Common myeloid progenitor, CD34-positive (primary cell): ENCODE data around the gene GALNT9.

ENCODE experiments used
- CTCF ChIA-PET: fragments of 350-600 bp; sonication (Branson Sonifier 250); formaldehyde crosslinking; loops from one replicate; lab custom pipeline; 2021; ENCODE audit warnings: antibody characterized with exemption; lab: Charles Lee
- POLR2A ChIA-PET: fragments of 350-600 bp; sonication (Branson Sonifier 250); formaldehyde crosslinking; loops from one replicate; lab custom pipeline; 2021; ENCODE audit warnings: antibody characterized with exemption; lab: Charles Lee
- DNase-seq, 3 donors: peaks; one replicate each; pipeline versions ENCODE4 v3.0.0 to v3.0.0-alpha.2; 2013
- H3K27ac ChIP-seq, 2 experiments: 1 replicate in 1 of 2; 2 replicates in 1 of 2; pipeline ENCODE4 v1.7.0; 2013; ENCODE audit warnings: inconsistent platforms in 2 of 2, low read length in 2 of 2, mild to moderate bottlenecking in 2 of 2, low read depth in 1 of 2, moderate library complexity in 1 of 2; ENCODE audit not compliant: severe bottlenecking in 2 of 2, insufficient read depth in 1 of 2, poor library complexity in 1 of 2
- H3K27me3 ChIP-seq, 5 experiments: replicated peaks in 2 of 5; 1 replicate in 3 of 5; 2 replicates in 2 of 5; pipeline versions ENCODE4 v1.6.1 to v1.7.0; 2013; ENCODE audit warnings: low read length in 4 of 5, mild to moderate bottlenecking in 2 of 5, moderate library complexity in 2 of 5, inconsistent platforms in 1 of 5; ENCODE audit not compliant: insufficient read depth in 5 of 5, control insufficient read depth in 4 of 5
- H3K36me3 ChIP-seq, 4 experiments: 1 replicate in 2 of 4; 2 replicates in 2 of 4; pipeline versions ENCODE4 v1.6.1 to v1.7.0; 2013; ENCODE audit warnings: low read length in 3 of 4, control low read depth in 1 of 4, mild to moderate bottlenecking in 1 of 4; ENCODE audit not compliant: control insufficient read depth in 4 of 4, insufficient read depth in 4 of 4
- H3K4me1 ChIP-seq, 4 experiments: 1 replicate in 3 of 4; 2 replicates in 1 of 4; pipeline versions ENCODE4 v1.6.1 to v1.7.1; 2013; ENCODE audit warnings: low read length in 3 of 4, mild to moderate bottlenecking in 3 of 4, control low read depth in 1 of 4, inconsistent platforms in 1 of 4, moderate library complexity in 1 of 4; ENCODE audit not compliant: control insufficient read depth in 4 of 4, insufficient read depth in 4 of 4; ENCODE audit errors: control extremely low read depth in 1 of 4
- H3K4me3 ChIP-seq, 7 experiments: 1 replicate in 4 of 7; 2 replicates in 3 of 7; pipeline versions ENCODE4 v1.5.1 to v1.7.0; 2013; ENCODE audit warnings: mild to moderate bottlenecking in 7 of 7, low read length in 6 of 7, moderate library complexity in 6 of 7, inconsistent platforms in 2 of 7, low read depth in 2 of 7, control low read depth in 1 of 7; ENCODE audit not compliant: insufficient read depth in 4 of 7, control insufficient read depth in 1 of 7; ENCODE audit errors: extremely low read depth in 1 of 7
- H3K9me3 ChIP-seq, 5 experiments: 1 replicate in 4 of 5; 2 replicates in 1 of 5; pipeline versions ENCODE4 v1.6.1 to v1.7.1; 2013; ENCODE audit warnings: low read length in 4 of 5, mild to moderate bottlenecking in 2 of 5, inconsistent platforms in 1 of 5, low read depth in 1 of 5, moderate library complexity in 1 of 5; ENCODE audit not compliant: control insufficient read depth in 4 of 5, insufficient read depth in 2 of 5; ENCODE audit errors: control extremely low read depth in 1 of 5
- WGBS: methylation state at CpG from one replicate; pipeline ENCODE4 v1.1.5; 2013; ENCODE audit not compliant: insufficient coverage; 5-methylcytosine and 5-hydroxymethylcytosine counted together

The GALNT9 gene

GRCh38 chr12:132343294-132344004, 14.1 kb upstream of the GALNT9 start:
- CTCF ChIA-PET = interaction anchor here (1.2 kb wide), 1 partner anchor 12 kb away, joined by 6 read pairs; no protein-coding TSS in a partner anchor
- Histone ChIP-seq H3K27ac (no peak overlapping the region), H3K9me3 (no peaks in the 10 kb centered on the region), H3K4me1 (peaks cover 0 to 18% (median 9%) of the 10 kb centered on the region in 4 experiments), H3K27me3 (peaks cover 0 to 45% (median 6%) of the 10 kb centered on the region in 5 experiments), H3K4me3 (no peak overlapping the region), H3K36me3 (no peaks in the 10 kb centered on the region)
- WGBS = 41% methylated on average over 12 of the region's 23 CpGs
- no peak for DNase-seq
- POLR2A ChIA-PET = no interaction called here

GRCh38 chr12:132342251-132343227, 13.2 kb upstream of the GALNT9 start:
- peaks cover 0 to 46% (median 6%) of the 10 kb centered on the region in 5 experiments for H3K27me3 ChIP-seq
- H3K27ac ChIP-seq = no peak overlapping the region
- peaks cover 0 to 18% (median 9%) of the 10 kb centered on the region in 4 experiments for H3K4me1 ChIP-seq
- CTCF ChIA-PET = interaction anchor here (0.8 to 1.2 kb wide), 4 partner anchors 8 to 37 kb away, joined by 3 to 6 read pairs (median 5); partner anchors contain the start of gene GALNT9
- H3K4me3 ChIP-seq = peak overlapping the region in 2 of 7 experiments; percentile 23 to 35
- WGBS = 48% methylated on average over 20 of the region's 24 CpGs
- POLR2A ChIA-PET = interaction anchor here (0.6 kb wide), 1 partner anchor 59 kb away, joined by 3 read pairs; no protein-coding TSS in a partner anchor
- no peaks in the 10 kb centered on the region for H3K9me3 ChIP-seq
- peak in 2 of 3 donors; percentile 58 to 66 for DNase-seq
- no peaks in the 10 kb centered on the region for H3K36me3 ChIP-seq

- no peak overlapping the region for H3K27ac ChIP-seq
- CTCF ChIA-PET = interaction anchor here (0.7 to 1.2 kb wide), 6 partner anchors 9 to 190 kb away, joined by 3 to 5 read pairs (median 4); partner anchors contain the start of gene GALNT9
- no peaks in the 10 kb centered on the region for H3K9me3 ChIP-seq
- WGBS = 82% methylated on average over 40 of the region's 40 CpGs
- no peak overlapping the region for H3K4me3 ChIP-seq
- H3K36me3 ChIP-seq = no peaks in the 10 kb centered on the region
- peaks cover 0 to 18% (median 9%) of the 10 kb centered on the region in 4 experiments for H3K4me1 ChIP-seq
- peak in 2 of 3 donors; percentile 34 to 50 for DNase-seq
- POLR2A ChIA-PET = interaction anchor here (0.6 kb wide), 1 partner anchor 57 kb away, joined by 3 read pairs; no protein-coding TSS in a partner anchor
- peaks cover 0 to 50% (median 6%) of the 10 kb centered on the region in 5 experiments for H3K27me3 ChIP-seq
Measured at GRCh38 chr12:132341318-132342050, 12.1 kb upstream of the GALNT9 start.

GRCh38 chr12:132340266-132341035, 11.1 kb upstream of the GALNT9 start:
- WGBS = 95% methylated on average over 43 of the region's 43 CpGs
- no peak overlapping the region for H3K4me3 ChIP-seq
- H3K36me3 ChIP-seq = no peaks in the 10 kb centered on the region
- H3K27me3 ChIP-seq = peaks cover 0 to 48% (median 8%) of the 10 kb centered on the region in 5 experiments
- H3K4me1 ChIP-seq = peaks cover 0 to 18% (median 9%) of the 10 kb centered on the region in 4 experiments
- H3K27ac ChIP-seq = no peak overlapping the region
- ChIA-PET POLR2A (no interaction called here), CTCF (interaction anchor here (1.0 kb wide), 2 partner anchors 11 to 13 kb away, joined by 4 read pairs; partner anchors contain the start of gene GALNT9)
- H3K9me3 ChIP-seq = no peaks in the 10 kb centered on the region
- no peak for DNase-seq

- CTCF ChIA-PET = no interaction called here
- WGBS = 86% methylated on average over 16 of the region's 17 CpGs
- Histone ChIP-seq H3K36me3 (no peaks in the 10 kb centered on the region), H3K27ac (no peak overlapping the region), H3K4me3 (no peak overlapping the region), H3K27me3 (peaks cover 0 to 42% (median 8%) of the 10 kb centered on the region in 5 experiments), H3K4me1 (peaks cover 0 to 18% (median 9%) of the 10 kb centered on the region in 4 experiments), H3K9me3 (no peaks in the 10 kb centered on the region)
- POLR2A ChIA-PET = no interaction called here
- no peak for DNase-seq
Measured at GRCh38 chr12:132339856-132340255, 10.5 kb upstream of the GALNT9 start.

GRCh38 chr12:132338781-132339180, 9.4 kb upstream of the GALNT9 start:
- Histone ChIP-seq H3K36me3 (no peaks in the 10 kb centered on the region), H3K4me1 (peaks cover 0 to 16% (median 9%) of the 10 kb centered on the region in 4 experiments), H3K9me3 (no peaks in the 10 kb centered on the region), H3K27ac (no peak overlapping the region), H3K27me3 (peaks cover 0 to 41% (median 2%) of the 10 kb centered on the region in 5 experiments), H3K4me3 (no peak overlapping the region)
- DNase-seq = no peak
- 92% methylated on average over 24 of the region's 24 CpGs for WGBS
- ChIA-PET CTCF (interaction anchor here (0.8 kb wide), 1 partner anchor 10 kb away, joined by 3 read pairs; no protein-coding TSS in a partner anchor), POLR2A (no interaction called here)
